ENCODE measurements around the gene SINHCAF.
"Not testable (repeated sequence)": the region's sequence is repeated elsewhere in the genome, so short reads cannot be mapped to it uniquely, and the experiment has no call there.

SINHCAF gene

GRCh38 chr12:31310488-31310887 is 15.5 kb downstream of the SINHCAF start:
- no peak for DNase-seq (ENCODE audit: extremely low read depth in 1 of 2, low read depth in 1 of 2)

- DNase-seq (ENCODE audit: extremely low read depth in 1 of 2, low read depth in 1 of 2) = no peak
These were observed 16.7 kb downstream of the SINHCAF start for GRCh38 chr12:31309279-31309678.

- no peak for DNase-seq (ENCODE audit: extremely low read depth in 1 of 2, low read depth in 1 of 2)
These were observed 17.8 kb downstream of the SINHCAF start for GRCh38 chr12:31308116-31308515.

GRCh38 chr12:31306866-31307265 is 19.1 kb downstream of the SINHCAF start:
- no peak for DNase-seq (ENCODE audit: extremely low read depth in 1 of 2, low read depth in 1 of 2)

- DNase-seq (ENCODE audit: extremely low read depth in 1 of 2, low read depth in 1 of 2) = no peak
These were observed 22.5 kb downstream of the SINHCAF start for GRCh38 chr12:31303466-31303865.

GRCh38 chr12:31301311-31301710 is 24.6 kb downstream of the SINHCAF start:
- DNase-seq (ENCODE audit: extremely low read depth in 1 of 2, low read depth in 1 of 2) = no peak

GRCh38 chr12:31300783-31301182 is 25.2 kb downstream of the SINHCAF start:
- no peak for DNase-seq (ENCODE audit: extremely low read depth in 1 of 2, low read depth in 1 of 2)

- DNase-seq (ENCODE audit: extremely low read depth in 1 of 2, low read depth in 1 of 2) = no peak
These were observed 25.6 kb downstream of the SINHCAF start for GRCh38 chr12:31300341-31300740.

- no peak for DNase-seq (ENCODE audit: extremely low read depth in 1 of 2, low read depth in 1 of 2)
These were observed 27.0 kb downstream of the SINHCAF start for GRCh38 chr12:31298922-31299321.

- DNase-seq (ENCODE audit: extremely low read depth in 1 of 2, low read depth in 1 of 2) = no peak
These were observed 27.4 kb downstream of the SINHCAF start for GRCh38 chr12:31298515-31298910.

GRCh38 chr12:31297572-31298514 is 28.1 kb downstream of the SINHCAF start:
- DNase-seq (ENCODE audit: extremely low read depth in 1 of 2, low read depth in 1 of 2) = no peak

GRCh38 chr12:31289441-31289840 is 36.5 kb downstream of the SINHCAF start:
- DNase-seq (ENCODE audit: extremely low read depth in 1 of 2, low read depth in 1 of 2) = no peak

- no peak for DNase-seq (ENCODE audit: extremely low read depth in 1 of 2, low read depth in 1 of 2)
These were observed 37.6 kb downstream of the SINHCAF start for GRCh38 chr12:31288381-31288780.

GRCh38 chr12:31280183-31280582 is 45.8 kb downstream of the SINHCAF start:
- DNase-seq (ENCODE audit: extremely low read depth in 1 of 2, low read depth in 1 of 2) = no peak

- no peak for DNase-seq (ENCODE audit: extremely low read depth in 1 of 2, low read depth in 1 of 2)
These were observed 46.5 kb downstream of the SINHCAF start for GRCh38 chr12:31279390-31279924.

- DNase-seq (ENCODE audit: extremely low read depth in 1 of 2, low read depth in 1 of 2) = no peak
These were observed 47.1 kb downstream of the SINHCAF start for GRCh38 chr12:31278832-31279231.

GRCh38 chr12:31278424-31278823 is 47.5 kb downstream of the SINHCAF start:
- DNase-seq (ENCODE audit: extremely low read depth in 1 of 2, low read depth in 1 of 2) = no peak

- no peak for DNase-seq (ENCODE audit: extremely low read depth in 1 of 2, low read depth in 1 of 2)
These were observed 48.9 kb downstream of the SINHCAF start for GRCh38 chr12:31277081-31277480.

- DNase-seq (ENCODE audit: extremely low read depth in 1 of 2, low read depth in 1 of 2) = no peak
These were observed 50.5 kb downstream of the SINHCAF start for GRCh38 chr12:31275491-31275890.

GRCh38 chr12:31274520-31275300 is 51.2 kb downstream of the SINHCAF start:
- no peak for DNase-seq (ENCODE audit: extremely low read depth in 1 of 2, low read depth in 1 of 2)

GRCh38 chr12:31273794-31274193 is 52.2 kb downstream of the SINHCAF start:
- DNase-seq (ENCODE audit: extremely low read depth in 1 of 2, low read depth in 1 of 2) = not testable (repeated sequence)

Data from activated CD8-positive, alpha-beta memory T cell treated with anti-CD3 and anti-CD28 coated beads for 1 hour (primary cell).